ENCODE measurements around the gene CBX2.
"Not testable (repeated sequence)": the region's sequence is repeated elsewhere in the genome, so short reads cannot be mapped to it uniquely, and the experiment has no call there.

CBX2 gene

GRCh38 chr17:79772726-79773125 lies 5.2 kb upstream of the CBX2 start:
- DNase-seq, result not testable (repeated sequence)

- DNase-seq, result no peak
These were observed 3.4 kb upstream of the CBX2 start for GRCh38 chr17:79774561-79774975.

- no peak for DNase-seq
These were observed 2.3 kb upstream of the CBX2 start for GRCh38 chr17:79775632-79776031.

- no peak for DNase-seq
These were observed 1.4 kb upstream of the CBX2 start for GRCh38 chr17:79776376-79777119.

- DNase-seq, result peak; percentile 39
These were observed 641 bp upstream of the CBX2 start for GRCh38 chr17:79777120-79777893.

GRCh38 chr17:79778504-79779083 lies 646 bp downstream of the CBX2 start:
- no peak for DNase-seq

GRCh38 chr17:79779084-79779529 lies 1.2 kb downstream of the CBX2 start:
- no peak for DNase-seq

GRCh38 chr17:79779661-79780365 lies 1.9 kb downstream of the CBX2 start:
- no peak for DNase-seq

- no peak for DNase-seq
These were observed 3.2 kb downstream of the CBX2 start for GRCh38 chr17:79781012-79781650.

GRCh38 chr17:79781736-79782575 lies 4.0 kb downstream of the CBX2 start:
- DNase-seq, result no peak

- DNase-seq, result no peak
These were observed 5.9 kb downstream of the CBX2 start for GRCh38 chr17:79783891-79784290.

- no peak for DNase-seq
These were observed 6.5 kb downstream of the CBX2 start for GRCh38 chr17:79784353-79785016.

GRCh38 chr17:79785017-79785899 lies 7.3 kb downstream of the CBX2 start:
- DNase-seq, result no peak

GRCh38 chr17:79785900-79786810 lies 8.2 kb downstream of the CBX2 start:
- DNase-seq, result no peak

- no peak for DNase-seq
These were observed 9.1 kb downstream of the CBX2 start for GRCh38 chr17:79786930-79787643.

GRCh38 chr17:79788455-79788854 lies 10.5 kb downstream of the CBX2 start:
- no peak for DNase-seq

GRCh38 chr17:79788989-79789942 lies 11.3 kb downstream of the CBX2 start:
- DNase-seq, result no peak
